Epithelial cell of proximal tubule (primary cell): ENCODE measurements around the gene USP3. TPM values are rescaled to one million over a fixed set of nuclear protein-coding genes. Genes with fewer than 3 reads are reported as not detected.

ENCODE experiments used
- DNase-seq: peaks from one replicate; pipeline ENCODE4 v3.0.0-alpha.2; 2011; ENCODE audit warnings: low read depth
- H3K4me3 ChIP-seq: 2 replicates; pipeline ENCODE4 v1.5.1; 2011; ENCODE audit warnings: low read depth, mild to moderate bottlenecking, low read length
- CTCF ChIP-seq: conservative IDR thresholded peaks from 2 replicates; pipeline ENCODE4 v1.5.1; 2012; ENCODE audit warnings: low read depth, mild to moderate bottlenecking, low read length
- total RNA-seq: library from RNA; depleted of rRNA; stranded (reverse); fragments of >200 nt; gene quantifications from 2 replicates; pipeline ENCODE4 v1.2.3, GENCODE V29; 2015

The USP3 gene
- total RNA-seq, 1 donor from 2014 or later: 34.2 TPM

DNA sequence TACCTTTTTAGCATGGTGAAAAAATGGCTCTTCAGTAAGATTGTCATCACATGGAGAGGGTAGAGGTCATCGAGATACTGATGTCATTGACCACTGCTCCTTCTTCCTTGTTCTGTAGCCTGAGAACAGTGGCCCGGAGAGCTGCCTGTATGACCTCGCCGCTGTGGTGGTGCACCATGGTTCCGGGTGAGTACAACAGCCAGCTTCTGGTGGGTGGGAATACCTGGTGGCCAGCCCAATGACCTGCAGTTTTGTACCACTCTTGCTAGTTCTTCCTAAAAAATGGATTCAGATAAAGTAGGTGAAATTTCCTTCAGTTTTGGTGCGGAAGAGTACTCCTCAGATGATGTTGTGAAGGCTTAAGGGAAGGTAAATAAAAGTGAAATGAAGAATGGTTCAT is 84.4 kb downstream of the USP3 start:
- H3K4me3 ChIP-seq: no peak overlapping the region
- DNase-seq: no peak
- no peak for TF ChIP-seq CTCF

DNA sequence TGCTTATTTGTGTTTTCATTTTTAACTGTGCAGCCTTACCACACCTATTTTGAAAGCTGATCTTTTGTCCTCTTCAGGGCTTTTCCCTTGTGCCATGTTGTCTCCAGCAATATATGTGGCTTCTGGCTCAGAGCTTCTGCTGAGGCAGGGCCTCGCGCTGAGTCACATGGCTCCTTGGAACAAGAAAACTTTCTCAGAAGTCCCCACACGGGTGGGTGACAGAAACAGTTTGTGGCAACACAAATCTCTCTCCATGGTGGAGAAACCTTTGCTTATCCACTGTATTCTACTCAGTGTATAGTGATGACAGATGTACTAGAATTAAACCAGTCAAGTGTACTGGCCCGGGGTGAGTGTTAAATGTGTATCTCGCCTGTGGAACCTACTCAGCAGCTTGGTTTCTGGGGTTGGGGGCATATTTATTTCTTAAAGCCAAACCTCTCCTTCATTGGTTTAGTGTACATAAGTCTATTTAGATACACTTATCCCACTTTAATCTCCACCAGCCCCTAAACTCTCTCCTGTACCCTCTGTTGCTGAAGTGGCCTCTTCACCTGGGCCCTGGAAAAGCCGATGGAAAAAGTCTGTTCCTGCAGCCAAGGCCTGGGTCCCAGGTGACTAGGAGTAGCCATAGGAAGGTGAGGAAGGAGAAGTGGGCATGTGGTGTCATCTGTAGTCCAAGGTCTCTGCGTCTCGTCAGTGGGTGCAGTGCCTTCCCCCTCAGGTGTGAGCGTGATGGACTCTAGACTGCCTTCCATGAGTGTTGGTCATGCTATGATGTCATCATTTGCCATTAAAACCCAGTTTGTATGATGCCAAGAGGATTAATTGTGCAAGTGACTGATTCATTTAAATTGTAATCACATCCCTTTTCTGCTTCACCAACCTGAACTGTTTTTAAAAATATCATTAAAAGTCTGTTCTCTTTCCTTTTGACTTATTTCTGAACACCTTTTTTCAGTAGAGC is 89.6 kb downstream of the USP3 start:
- TF ChIP-seq CTCF: no peak
- no peak for DNase-seq
- no peak overlapping the region for H3K4me3 ChIP-seq

GRCh38 chr15:63595065-63595464 is 90.7 kb downstream of the USP3 start:
- H3K4me3 ChIP-seq: no peak overlapping the region
- DNase-seq: no peak
- TF ChIP-seq CTCF: no peak

DNA sequence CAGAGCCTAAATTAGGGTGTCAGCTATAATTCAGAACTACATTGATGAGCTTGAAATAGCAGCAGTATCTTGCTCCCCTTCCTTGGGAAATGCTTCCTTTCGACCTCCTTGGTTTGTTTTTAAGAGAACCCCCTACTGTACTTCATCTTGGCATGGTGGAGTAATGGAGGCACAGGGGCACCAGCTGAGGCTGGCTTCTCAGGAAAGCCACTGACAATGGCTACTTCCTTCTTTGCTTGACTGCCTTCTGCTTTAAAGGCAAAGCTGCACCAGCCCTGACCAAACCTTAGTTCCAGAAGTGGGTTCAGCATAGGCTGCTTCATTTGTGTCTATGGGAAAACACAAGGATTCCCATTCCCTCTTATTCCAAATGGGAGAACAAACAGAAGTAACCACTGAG is 91.3 kb downstream of the USP3 start:
- H3K4me3 ChIP-seq: no peak overlapping the region
- TF ChIP-seq CTCF: no peak
- DNase-seq: no peak

GRCh38 chr15:63596676-63597037 is 92.3 kb downstream of the USP3 start:
- DNase-seq: no peak
- H3K4me3 ChIP-seq: no peak overlapping the region
- no peak for TF ChIP-seq CTCF

DNA sequence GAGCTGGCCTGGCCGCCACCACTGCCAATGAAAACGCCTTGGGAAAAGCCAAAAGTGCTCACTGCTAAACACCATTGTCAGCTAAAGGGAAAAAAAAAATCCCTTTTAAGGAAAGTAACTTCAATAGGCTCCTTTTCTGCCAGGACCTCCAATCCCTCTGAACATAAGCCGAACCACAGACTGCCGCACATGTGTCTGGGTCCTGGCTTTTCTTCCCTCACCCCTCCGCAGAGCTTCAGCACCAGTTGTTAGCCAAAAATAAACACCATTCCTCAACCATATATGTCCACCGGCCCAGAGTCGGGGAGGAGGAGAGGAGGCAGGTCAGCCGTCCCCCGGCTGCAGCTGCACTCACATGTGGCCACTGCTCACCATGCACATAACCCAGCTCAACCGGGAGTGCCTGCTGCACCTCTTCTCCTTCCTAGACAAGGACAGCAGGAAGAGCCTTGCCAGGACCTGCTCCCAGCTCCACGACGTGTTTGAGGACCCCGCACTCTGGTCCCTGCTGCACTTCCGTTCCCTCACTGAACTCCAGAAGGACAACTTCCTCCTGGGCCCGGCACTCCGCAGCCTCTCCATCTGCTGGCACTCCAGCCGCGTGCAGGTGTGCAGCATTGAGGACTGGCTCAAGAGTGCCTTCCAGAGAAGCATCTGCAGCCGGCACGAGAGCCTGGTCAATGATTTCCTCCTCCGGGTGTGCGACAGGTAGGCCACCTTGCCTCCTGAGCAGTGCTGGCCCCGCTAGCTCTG is 92.8 kb downstream of the USP3 start, which contains the start of gene FBXL22:
Gene FBXL22 (plus strand): TSS at position 350 of the 753 bp plus-strand sequence. CDS start 6 bp downstream, at position 356.
- DNase-seq: no peak
- H3K4me3 ChIP-seq: no peak within 1 kb of the TSS
- no peak for TF ChIP-seq CTCF
